BE2C (cell line): ENCODE measurements around the gene SYK.

Source experiments
- DNase-seq: peaks from one replicate; pipeline ENCODE4 v3.0.0-alpha.2; 2020
- H3K27me3 ChIP-seq: fragments of 250-450 bp; sonication (Bioruptor Pico); 2 replicates; pipeline ENCODE4 v1.5.1; 2020; ENCODE audit warnings: mild to moderate bottlenecking
- H3K36me3 ChIP-seq: fragments of 250-450 bp; sonication (Bioruptor Pico); 2 replicates; pipeline ENCODE4 v1.5.1; 2020; ENCODE audit warnings: mild to moderate bottlenecking
- H3K4me1 ChIP-seq: fragments of 250-450 bp; sonication (Bioruptor Pico); 2 replicates; pipeline ENCODE4 v1.5.1; 2020
- H3K4me3 ChIP-seq: 2 replicates; pipeline ENCODE4 v1.5.1; 2011; ENCODE audit warnings: low read depth, low read length
- H3K9me3 ChIP-seq: fragments of 250-450 bp; sonication (Bioruptor Pico); 2 replicates; pipeline ENCODE4 v1.5.1; 2020
- CTCF ChIP-seq: IDR thresholded peaks from 2 replicates; pipeline ENCODE4 v1.5.1; 2012; ENCODE audit warnings: mild to moderate bottlenecking, low read depth, low read length

Gene SYK

GRCh38 chr9:90907056-90907445, 105.4 kb downstream of the SYK start:
- no peak for TF ChIP-seq CTCF
- H3K9me3 ChIP-seq: peaks cover 8% of the 10 kb centered on the region; the same call in 1 of the 2 replicates
- H3K4me3 ChIP-seq: no peak overlapping the region
- DNase-seq: no peak
- H3K27me3 ChIP-seq: no peaks in the 10 kb centered on the region
- 0 out of 2 replicates have a peak, but pooled peaks cover 3% of the 10 kb centered on the region for H3K4me1 ChIP-seq
- H3K36me3 ChIP-seq: no peaks in the 10 kb centered on the region

DNA sequence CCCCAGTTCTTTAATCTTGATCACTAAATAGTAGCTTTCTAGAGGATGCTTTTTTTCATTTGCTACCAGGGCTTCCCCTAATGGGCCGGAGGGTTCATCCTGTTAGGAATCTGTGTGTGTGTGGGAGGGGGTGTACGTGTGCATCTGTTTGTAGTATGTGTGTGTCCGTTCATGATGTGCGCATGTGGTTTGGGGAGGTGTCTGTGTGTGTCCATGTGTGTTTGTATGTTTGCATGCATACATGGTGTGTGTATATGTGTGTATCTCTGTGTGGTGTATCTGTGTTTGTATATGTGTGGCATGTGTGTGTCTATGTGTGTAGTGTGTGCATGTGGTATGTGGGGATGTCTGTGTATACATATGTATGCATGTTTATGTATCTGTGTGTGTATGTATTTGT, 106.2 kb downstream of the SYK start:
- no peak for TF ChIP-seq CTCF
- H3K27me3 ChIP-seq: no peaks in the 10 kb centered on the region
- H3K9me3 ChIP-seq: peaks cover 8% of the 10 kb centered on the region; the same call in 1 of the 2 replicates
- no peak for DNase-seq
- H3K36me3 ChIP-seq: no peaks in the 10 kb centered on the region
- no peak overlapping the region for H3K4me3 ChIP-seq
- H3K4me1 ChIP-seq: no peaks in the 10 kb centered on the region

- H3K27me3 ChIP-seq: no peaks in the 10 kb centered on the region
- H3K36me3 ChIP-seq: no peaks in the 10 kb centered on the region
- H3K9me3 ChIP-seq: peaks cover 8% of the 10 kb centered on the region; the same call in 1 of the 2 replicates
- DNase-seq: no peak
- H3K4me3 ChIP-seq: no peak overlapping the region
- H3K4me1 ChIP-seq: no peaks in the 10 kb centered on the region
- TF ChIP-seq CTCF: no peak
Observed at GRCh38 chr9:90909225-90909624, 107.6 kb downstream of the SYK start.

DNA sequence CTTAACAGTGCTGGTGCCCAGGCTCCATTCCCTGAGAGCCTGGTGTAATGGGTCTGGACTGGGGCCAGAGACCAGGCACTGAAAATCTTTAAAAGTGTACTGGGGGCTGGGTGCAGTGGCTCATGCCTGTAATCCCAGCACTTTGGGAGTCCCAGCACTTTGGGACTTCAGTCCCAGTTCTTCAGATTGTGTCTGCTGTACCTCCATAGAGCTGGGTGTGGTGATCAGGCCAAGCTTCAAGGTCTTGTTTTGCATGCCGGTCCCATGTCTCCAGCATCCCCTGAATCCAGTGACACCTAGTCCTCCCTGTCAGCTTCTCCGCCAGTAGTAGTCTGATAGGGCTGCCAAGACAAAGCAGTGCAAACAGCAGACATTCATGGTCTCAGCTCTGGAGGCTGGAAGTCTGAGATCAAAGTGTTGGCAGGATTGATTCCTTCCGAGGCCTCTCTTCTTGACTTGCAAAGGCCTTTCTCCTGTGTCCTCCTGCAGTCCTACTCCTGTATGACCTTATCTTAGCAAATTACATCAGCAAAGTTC, 108.2 kb downstream of the SYK start:
- Histone ChIP-seq H3K4me3 (no peak overlapping the region), H3K36me3 (no peaks in the 10 kb centered on the region), H3K4me1 (no peaks in the 10 kb centered on the region), H3K9me3 (peaks cover 8% of the 10 kb centered on the region; the same call in 1 of the 2 replicates), H3K27me3 (no peaks in the 10 kb centered on the region)
- DNase-seq: no peak
- TF ChIP-seq CTCF: no peak

- Histone ChIP-seq H3K4me1 (no peaks in the 10 kb centered on the region), H3K27me3 (no peaks in the 10 kb centered on the region), H3K36me3 (no peaks in the 10 kb centered on the region), H3K9me3 (no peaks in the 10 kb centered on the region), H3K4me3 (no peak overlapping the region)
- no peak for TF ChIP-seq CTCF
- DNase-seq: no peak
Observed at GRCh38 chr9:90914196-90914595, 112.6 kb downstream of the SYK start.

DNA sequence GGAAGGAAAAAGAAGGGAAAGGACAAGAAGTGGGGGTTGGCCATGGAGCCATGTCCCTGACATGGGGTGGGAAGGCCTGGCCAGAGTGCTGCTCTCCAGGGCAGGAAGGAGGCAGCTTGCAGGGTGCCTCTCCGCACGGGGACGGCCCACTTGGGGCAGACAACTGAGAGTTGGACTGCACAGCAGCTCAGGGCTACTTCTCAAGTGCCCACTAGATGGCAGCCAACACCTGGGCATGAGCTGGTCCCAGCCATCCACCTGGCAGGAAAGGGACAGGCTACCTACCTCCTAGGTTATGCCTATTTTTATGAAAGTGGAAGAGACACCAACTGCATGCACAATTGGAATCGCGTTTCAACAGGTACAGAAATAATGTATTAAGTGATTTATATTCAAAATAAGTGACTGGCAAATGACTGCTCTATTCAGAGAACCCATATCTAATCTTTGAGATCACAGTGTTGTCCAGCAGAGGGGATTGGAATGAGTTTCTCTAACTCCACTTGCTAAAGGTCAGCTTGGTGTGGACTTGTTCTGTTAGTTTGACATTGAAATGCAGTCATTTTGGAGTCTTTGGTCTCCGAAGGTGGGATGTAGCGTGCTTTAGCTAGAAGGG, 113.4 kb downstream of the SYK start:
- Histone ChIP-seq H3K36me3 (no peaks in the 10 kb centered on the region), H3K9me3 (no peaks in the 10 kb centered on the region), H3K4me1 (no peaks in the 10 kb centered on the region), H3K27me3 (no peaks in the 10 kb centered on the region), H3K4me3 (no peak overlapping the region)
- peak; percentile 91 for TF ChIP-seq CTCF
- peak; percentile 78 for DNase-seq
